Neural cell (in vitro differentiated cells): Measurements from ENCODE around the gene ANKS1B. TPM values are rescaled to one million over a fixed set of nuclear protein-coding genes. Genes with fewer than 3 reads are reported as not detected.

Experiments
- H2AFZ ChIP-seq: fragments of 200-600, 300-800 bp; sonication (generic), shearing (Covaris generic); 2 replicates; pipeline ENCODE4 v1.6.0; 2014; ENCODE audit warnings: low read depth, mild to moderate bottlenecking, antibody characterized with exemption, low read length, moderate library complexity
- H3F3A ChIP-seq: fragments of 200-600 bp; shearing (Covaris generic); 2 replicates; pipeline ENCODE4 v1.6.1; 2016; ENCODE audit warnings: mild to moderate bottlenecking, moderate library complexity, mixed read lengths, antibody characterized with exemption, low read length; ENCODE audit not compliant: insufficient read depth, poor library complexity, severe bottlenecking
- H3K27ac ChIP-seq: fragments of 200-600, 300-800 bp; sonication (generic), shearing (Covaris generic); 2 replicates; pipeline ENCODE4 v1.5.1; 2014; ENCODE audit warnings: mild to moderate bottlenecking, low read length, moderate library complexity
- H3K27me3 ChIP-seq: fragments of 300-800, 200-600 bp; sonication (generic), shearing (Covaris generic); 2 replicates; pipeline ENCODE4 v1.6.0; 2014; ENCODE audit warnings: mild to moderate bottlenecking, low read depth, low read length, moderate library complexity; ENCODE audit not compliant: insufficient read depth
- H3K36me3 ChIP-seq: fragments of 300-800, 200-600 bp; sonication (generic), shearing (Covaris generic); 2 replicates; pipeline ENCODE4 v1.5.1; 2014; ENCODE audit warnings: mild to moderate bottlenecking, antibody characterized with exemption, low read length, moderate library complexity; ENCODE audit not compliant: insufficient read depth
- H3K4me2 ChIP-seq: fragments of 300-800, 200-600 bp; sonication (generic), shearing (Covaris generic); 2 replicates; pipeline ENCODE4 v1.6.0; 2014; ENCODE audit warnings: mild to moderate bottlenecking, low read length
- H3K4me3 ChIP-seq: fragments of 300-800, 200-600 bp; sonication (generic), shearing (Covaris generic); 2 replicates; pipeline ENCODE4 v1.5.1; 2014; ENCODE audit warnings: mild to moderate bottlenecking, low read length, moderate library complexity
- H3K79me2 ChIP-seq: fragments of 200-600 bp; shearing (Covaris generic); replicated peaks from 2 replicates; pipeline ENCODE4 v1.6.0; 2014; ENCODE audit warnings: mild to moderate bottlenecking, low read length, moderate library complexity; ENCODE audit not compliant: insufficient read depth
- H3K9ac ChIP-seq: fragments of 300-800, 200-600 bp; sonication (generic), shearing (Covaris generic); 2 replicates; pipeline ENCODE4 v1.6.1; 2016; ENCODE audit warnings: mild to moderate bottlenecking, low read length, mixed read lengths
- H3K9me2 ChIP-seq: fragments of 200-600 bp; shearing (Covaris generic); 2 replicates; pipeline ENCODE4 v1.6.1; 2016; ENCODE audit warnings: mild to moderate bottlenecking, low read length, mixed read lengths; ENCODE audit not compliant: insufficient read depth
- H3K9me3 ChIP-seq: fragments of 200-600, 300-800 bp; sonication (generic), shearing (Covaris generic); 2 replicates; pipeline ENCODE4 v1.6.1; 2016; ENCODE audit warnings: mild to moderate bottlenecking, mixed run types, low read length, moderate library complexity, mixed read lengths
- H4K20me1 ChIP-seq: fragments of 200-600 bp; shearing (Covaris generic); 2 replicates; pipeline ENCODE4 v1.6.1; 2016; ENCODE audit warnings: mild to moderate bottlenecking, mixed run types; ENCODE audit not compliant: insufficient read depth
- EP300 ChIP-seq: fragments of 450-650 bp; conservative IDR thresholded peaks from 2 replicates; pipeline ENCODE4 v1.6.1; 2014; ENCODE audit warnings: antibody characterized with exemption, mild to moderate bottlenecking, moderate library complexity; ENCODE audit not compliant: poor library complexity, severe bottlenecking
- EZH2 ChIP-seq: fragments of 200-600, 300-800 bp; shearing (Covaris generic), sonication (generic); IDR thresholded peaks from 2 replicates; pipeline ENCODE4 v1.6.1; 2014; ENCODE audit warnings: antibody characterized with exemption, low read length, borderline replicate concordance, mild to moderate bottlenecking; ENCODE audit not compliant: insufficient read depth, poor library complexity, severe bottlenecking
- MXI1 ChIP-seq: fragments of 450-650 bp; conservative IDR thresholded peaks from 2 replicates; pipeline ENCODE4 v1.6.1; 2014; ENCODE audit warnings: antibody characterized with exemption, mild to moderate bottlenecking; ENCODE audit not compliant: poor library complexity, severe bottlenecking
- POLR2AphosphoS5 ChIP-seq: IDR thresholded peaks from 2 replicates; pipeline ENCODE4 v1.6.1; 2012
- RAD21 ChIP-seq: fragments of 450-650 bp; conservative IDR thresholded peaks from 2 replicates; pipeline ENCODE4 v1.6.1; 2014; ENCODE audit warnings: antibody characterized with exemption, mild to moderate bottlenecking, moderate library complexity
- SMC3 ChIP-seq: fragments of 450-650 bp; conservative IDR thresholded peaks from 2 replicates; pipeline ENCODE4 v1.6.1; 2014; ENCODE audit warnings: antibody characterized with exemption, mild to moderate bottlenecking, moderate library complexity; ENCODE audit not compliant: poor library complexity
- TAF1 ChIP-seq: IDR thresholded peaks from 2 replicates; pipeline ENCODE4 v1.6.1; 2012; ENCODE audit warnings: low read depth
- polyA plus RNA-seq: library from polyadenylated mRNA; depleted of rRNA; stranded (reverse); fragments of >200 nt; gene quantifications from 2 replicates; pipeline ENCODE4 v1.2.3, GENCODE V29; 2014
- TF ChIP-seq, protein P1 (sequence below): IDR thresholded peaks from 2 replicates; pipeline ENCODE4 v1.6.1; 2012; ENCODE audit warnings: borderline replicate concordance
- TF ChIP-seq, protein P2 (sequence below): fragments of 450-650 bp; IDR thresholded peaks from 2 replicates; pipeline ENCODE4 v1.5.1; 2014; ENCODE audit warnings: antibody characterized with exemption, mild to moderate bottlenecking, moderate library complexity; ENCODE audit not compliant: poor library complexity, severe bottlenecking

The ANKS1B gene
- polyA plus RNA-seq, 1 donor from 2014 or later, result 65.6 TPM

DNA sequence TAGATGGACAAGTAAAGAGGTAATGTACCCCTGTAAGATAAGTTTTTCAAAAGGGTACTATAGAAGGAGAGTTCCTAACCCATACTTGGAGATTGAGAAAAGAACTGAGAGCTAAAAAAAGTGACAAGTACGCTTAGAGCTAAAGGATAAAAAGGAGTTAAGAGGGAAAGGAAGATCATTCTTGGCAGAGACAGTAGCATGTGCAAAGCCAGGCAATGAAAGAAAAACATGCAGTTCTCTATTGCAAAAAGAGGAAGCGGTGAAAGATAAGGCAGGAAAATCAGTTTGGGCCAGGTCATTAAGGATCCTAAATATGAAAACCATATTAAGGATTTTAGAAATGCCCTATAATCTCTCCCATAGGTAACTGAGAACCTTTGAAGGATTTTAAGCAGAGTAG lies 837.6 kb downstream of the ANKS1B start:
- H2AFZ ChIP-seq, result no peak overlapping the region
- no peaks in the 10 kb centered on the region for H3K9me2 ChIP-seq
- H3K79me2 ChIP-seq, result peaks cover 15% of the 10 kb centered on the region
- H3K27me3 ChIP-seq, result no peaks in the 10 kb centered on the region
- H3K9me3 ChIP-seq, result no peaks in the 10 kb centered on the region
- no peaks in the 10 kb centered on the region for H4K20me1 ChIP-seq
- H3K36me3 ChIP-seq, result no peaks in the 10 kb centered on the region
- H3K27ac ChIP-seq, result no peak overlapping the region
- no peak overlapping the region for H3K4me3 ChIP-seq
- no peak overlapping the region for H3K4me2 ChIP-seq
- no peak overlapping the region for H3K9ac ChIP-seq
- TF ChIP-seq TAF1 (no peak), EZH2 (no peak), MXI1 (no peak), SMC3 (no peak), EP300 (no peak), POLR2AphosphoS5 (no peak)
- TF ChIP-seq, protein P1, sequence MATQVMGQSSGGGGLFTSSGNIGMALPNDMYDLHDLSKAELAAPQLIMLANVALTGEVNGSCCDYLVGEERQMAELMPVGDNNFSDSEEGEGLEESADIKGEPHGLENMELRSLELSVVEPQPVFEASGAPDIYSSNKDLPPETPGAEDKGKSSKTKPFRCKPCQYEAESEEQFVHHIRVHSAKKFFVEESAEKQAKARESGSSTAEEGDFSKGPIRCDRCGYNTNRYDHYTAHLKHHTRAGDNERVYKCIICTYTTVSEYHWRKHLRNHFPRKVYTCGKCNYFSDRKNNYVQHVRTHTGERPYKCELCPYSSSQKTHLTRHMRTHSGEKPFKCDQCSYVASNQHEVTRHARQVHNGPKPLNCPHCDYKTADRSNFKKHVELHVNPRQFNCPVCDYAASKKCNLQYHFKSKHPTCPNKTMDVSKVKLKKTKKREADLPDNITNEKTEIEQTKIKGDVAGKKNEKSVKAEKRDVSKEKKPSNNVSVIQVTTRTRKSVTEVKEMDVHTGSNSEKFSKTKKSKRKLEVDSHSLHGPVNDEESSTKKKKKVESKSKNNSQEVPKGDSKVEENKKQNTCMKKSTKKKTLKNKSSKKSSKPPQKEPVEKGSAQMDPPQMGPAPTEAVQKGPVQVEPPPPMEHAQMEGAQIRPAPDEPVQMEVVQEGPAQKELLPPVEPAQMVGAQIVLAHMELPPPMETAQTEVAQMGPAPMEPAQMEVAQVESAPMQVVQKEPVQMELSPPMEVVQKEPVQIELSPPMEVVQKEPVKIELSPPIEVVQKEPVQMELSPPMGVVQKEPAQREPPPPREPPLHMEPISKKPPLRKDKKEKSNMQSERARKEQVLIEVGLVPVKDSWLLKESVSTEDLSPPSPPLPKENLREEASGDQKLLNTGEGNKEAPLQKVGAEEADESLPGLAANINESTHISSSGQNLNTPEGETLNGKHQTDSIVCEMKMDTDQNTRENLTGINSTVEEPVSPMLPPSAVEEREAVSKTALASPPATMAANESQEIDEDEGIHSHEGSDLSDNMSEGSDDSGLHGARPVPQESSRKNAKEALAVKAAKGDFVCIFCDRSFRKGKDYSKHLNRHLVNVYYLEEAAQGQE, result no peak
- TF ChIP-seq, protein P2, sequence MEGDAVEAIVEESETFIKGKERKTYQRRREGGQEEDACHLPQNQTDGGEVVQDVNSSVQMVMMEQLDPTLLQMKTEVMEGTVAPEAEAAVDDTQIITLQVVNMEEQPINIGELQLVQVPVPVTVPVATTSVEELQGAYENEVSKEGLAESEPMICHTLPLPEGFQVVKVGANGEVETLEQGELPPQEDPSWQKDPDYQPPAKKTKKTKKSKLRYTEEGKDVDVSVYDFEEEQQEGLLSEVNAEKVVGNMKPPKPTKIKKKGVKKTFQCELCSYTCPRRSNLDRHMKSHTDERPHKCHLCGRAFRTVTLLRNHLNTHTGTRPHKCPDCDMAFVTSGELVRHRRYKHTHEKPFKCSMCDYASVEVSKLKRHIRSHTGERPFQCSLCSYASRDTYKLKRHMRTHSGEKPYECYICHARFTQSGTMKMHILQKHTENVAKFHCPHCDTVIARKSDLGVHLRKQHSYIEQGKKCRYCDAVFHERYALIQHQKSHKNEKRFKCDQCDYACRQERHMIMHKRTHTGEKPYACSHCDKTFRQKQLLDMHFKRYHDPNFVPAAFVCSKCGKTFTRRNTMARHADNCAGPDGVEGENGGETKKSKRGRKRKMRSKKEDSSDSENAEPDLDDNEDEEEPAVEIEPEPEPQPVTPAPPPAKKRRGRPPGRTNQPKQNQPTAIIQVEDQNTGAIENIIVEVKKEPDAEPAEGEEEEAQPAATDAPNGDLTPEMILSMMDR, result no peak
- H3F3A ChIP-seq, result no peaks in the 10 kb centered on the region

DNA sequence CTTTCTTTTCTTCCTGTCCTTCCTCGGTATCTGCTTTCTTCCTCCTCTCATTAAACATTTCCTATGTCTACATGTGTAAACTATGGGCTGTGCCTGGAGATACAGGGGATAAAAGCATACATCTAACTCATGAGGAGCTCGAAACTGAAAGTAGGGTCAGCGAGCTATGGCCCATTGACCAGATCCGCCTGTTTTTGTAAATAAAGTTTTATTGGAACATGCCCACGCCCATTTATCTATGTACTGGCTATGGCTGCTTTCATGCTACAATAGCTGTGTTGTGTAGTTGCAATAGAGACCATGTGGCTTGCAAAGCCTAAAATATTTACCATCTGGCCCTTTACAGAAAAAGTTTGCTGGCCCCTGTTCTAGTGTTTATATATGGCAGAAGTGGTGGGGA lies 838.0 kb downstream of the ANKS1B start:
- H3K27me3 ChIP-seq, result no peaks in the 10 kb centered on the region
- no peaks in the 10 kb centered on the region for H3F3A ChIP-seq
- no peak for TF ChIP-seq POLR2AphosphoS5
- H4K20me1 ChIP-seq, result no peaks in the 10 kb centered on the region
- H3K4me3 ChIP-seq, result no peak overlapping the region
- no peaks in the 10 kb centered on the region for H3K9me2 ChIP-seq
- H3K9ac ChIP-seq, result no peak overlapping the region
- H2AFZ ChIP-seq, result no peak overlapping the region
- peaks cover 11% of the 10 kb centered on the region for H3K79me2 ChIP-seq
- H3K4me2 ChIP-seq, result no peak overlapping the region
- no peak overlapping the region for H3K27ac ChIP-seq
- peaks cover 2% of the 10 kb centered on the region for H3K36me3 ChIP-seq
- H3K9me3 ChIP-seq, result no peaks in the 10 kb centered on the region

DNA sequence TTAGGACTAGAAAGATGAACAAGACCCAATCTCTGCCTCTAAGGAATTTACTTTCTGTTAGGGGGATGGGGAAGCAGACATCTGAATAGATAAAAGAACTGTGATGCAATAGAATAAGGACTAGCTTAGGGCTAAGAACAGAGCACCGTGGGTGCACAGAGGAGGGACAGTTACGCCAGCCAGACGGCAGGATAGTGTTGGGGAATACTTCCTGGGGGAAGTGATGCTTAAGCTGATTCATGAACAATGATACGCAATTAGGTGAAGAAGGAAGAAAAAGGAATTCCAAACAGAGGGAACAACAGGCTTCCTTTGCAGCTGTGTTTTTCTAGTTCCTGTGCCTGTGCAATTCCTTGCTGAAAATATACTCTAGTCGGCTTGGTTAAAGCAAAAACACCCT lies 838.6 kb downstream of the ANKS1B start:
- no peak overlapping the region for H2AFZ ChIP-seq
- H3K27ac ChIP-seq, result no peak overlapping the region
- H3K4me2 ChIP-seq, result no peak overlapping the region
- TF ChIP-seq MXI1, result no peak
- TF ChIP-seq TAF1, result no peak
- TF ChIP-seq, protein P1, result no peak
- TF ChIP-seq EP300, result no peak
- TF ChIP-seq SMC3, result no peak
- no peak for TF ChIP-seq POLR2AphosphoS5
- TF ChIP-seq EZH2, result no peak
- TF ChIP-seq, protein P2, result no peak
- TF ChIP-seq RAD21, result no peak
- H3K9ac ChIP-seq, result no peak overlapping the region
- H3K9me3 ChIP-seq, result no peaks in the 10 kb centered on the region
- no peak overlapping the region for H3K4me3 ChIP-seq
- no peaks in the 10 kb centered on the region for H3K27me3 ChIP-seq
- peaks cover 3% of the 10 kb centered on the region for H3K36me3 ChIP-seq
- H4K20me1 ChIP-seq, result no peaks in the 10 kb centered on the region
- peaks cover 6% of the 10 kb centered on the region for H3K79me2 ChIP-seq
- no peaks in the 10 kb centered on the region for H3K9me2 ChIP-seq
- H3F3A ChIP-seq, result no peaks in the 10 kb centered on the region
